ENCODE measurements around the gene HPGDS.

The HPGDS gene

DNA sequence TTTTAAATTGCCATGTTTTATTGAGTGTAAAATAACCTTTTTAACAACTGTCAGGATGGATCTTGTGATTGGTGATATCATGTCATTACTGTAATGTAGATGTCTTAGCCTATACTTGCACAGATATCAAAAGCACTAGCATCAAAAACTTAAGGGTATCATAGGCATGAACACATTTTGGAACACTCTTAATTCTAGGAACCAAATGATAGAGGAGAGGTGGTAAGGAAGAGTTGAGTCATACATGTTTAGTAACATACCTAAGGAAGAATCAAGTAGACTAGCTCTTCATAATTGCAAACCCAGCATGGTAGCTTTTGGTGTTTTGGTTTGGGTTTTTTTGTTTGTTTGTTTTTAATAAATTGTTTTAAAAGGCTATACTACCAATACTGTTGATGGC is 91.5 kb downstream of the HPGDS start:
- no peak for DNase-seq (ENCODE audit: low spot score)

All from hematopoietic multipotent progenitor cell treated with erythropoietin and hydrocortisone succinate and interleukin-3 and kit ligand, for 15 days (in vitro differentiated cells).